Keratinocyte (primary cell): ENCODE measurements around the gene PEMT. TPM values are rescaled to one million over a fixed set of nuclear protein-coding genes. Genes with fewer than 3 reads are reported as not detected.

ENCODE experiments used
- DNase-seq: peaks from one replicate; pipeline ENCODE4 v3.0.0-alpha.2; 2011; ENCODE audit warnings: low read depth, missing footprints, low spot score
- FAIRE-seq: peaks from 2 replicates; lab custom pipeline; 2011; peaks lifted over from hg19 to GRCh38; lab: Jason Lieb, UNC
- H2AFZ ChIP-seq: 2 replicates; pipeline ENCODE4 v1.6.0; 2012; ENCODE audit warnings: low read length, control low read depth, inconsistent platforms; ENCODE audit not compliant: control insufficient read depth
- H3K27ac ChIP-seq: 2 replicates; pipeline ENCODE4 v1.5.1; 2011; ENCODE audit warnings: low read length; ENCODE audit not compliant: control insufficient read depth, insufficient read depth
- H3K27me3 ChIP-seq: 3 replicates; pipeline ENCODE4 v1.6.0; 2011; ENCODE audit warnings: low read length; ENCODE audit not compliant: control insufficient read depth, insufficient read depth; ENCODE audit errors: extremely low read depth
- H3K36me3 ChIP-seq, 2 experiments: 2 replicates in 1 of 2; 3 replicates in 1 of 2; pipeline ENCODE4 v1.5.1; 2011; ENCODE audit warnings: low read length in 2 of 2, mild to moderate bottlenecking in 1 of 2; ENCODE audit not compliant: control insufficient read depth in 2 of 2, insufficient read depth in 2 of 2; ENCODE audit errors: extremely low read depth in 1 of 2
- H3K4me1 ChIP-seq: 3 replicates; pipeline ENCODE4 v1.5.1; 2011; ENCODE audit warnings: low read length; ENCODE audit not compliant: control insufficient read depth, insufficient read depth; ENCODE audit errors: extremely low read depth
- H3K4me2 ChIP-seq: 3 replicates; pipeline ENCODE4 v1.6.0; 2011; ENCODE audit warnings: low read depth, low read length; ENCODE audit not compliant: control insufficient read depth, insufficient read depth; ENCODE audit errors: extremely low read depth
- H3K4me3 ChIP-seq, 3 experiments: fragments of 200-600 bp in 1 of 3; sonication (generic) in 1 of 3; 2 replicates in 2 of 3; 3 replicates in 1 of 3; pipeline ENCODE4 v1.5.1; 2011 to 2016; ENCODE audit warnings: low read length in 3 of 3, mild to moderate bottlenecking in 3 of 3, control low read depth in 2 of 3, inconsistent platforms in 1 of 3, low read depth in 1 of 3, mixed read lengths in 1 of 3, mixed run types in 1 of 3, moderate library complexity in 1 of 3; ENCODE audit not compliant: control insufficient read depth in 2 of 3, insufficient read depth in 2 of 3; ENCODE audit errors: extremely low read depth in 1 of 3
- H3K79me2 ChIP-seq: 2 replicates; pipeline ENCODE4 v1.6.0; 2012; ENCODE audit warnings: low read length; ENCODE audit not compliant: control insufficient read depth, insufficient read depth
- H3K9ac ChIP-seq: 3 replicates; pipeline ENCODE4 v1.6.0; 2011; ENCODE audit warnings: low read length; ENCODE audit not compliant: control insufficient read depth, insufficient read depth; ENCODE audit errors: extremely low read depth
- H3K9me1 ChIP-seq: 3 replicates; pipeline ENCODE4 v1.6.0; 2011; ENCODE audit warnings: low read length; ENCODE audit not compliant: control insufficient read depth, insufficient read depth; ENCODE audit errors: extremely low read depth
- H3K9me3 ChIP-seq: 2 replicates; pipeline ENCODE4 v1.5.1; 2012; ENCODE audit warnings: low read depth, low read length; ENCODE audit not compliant: control insufficient read depth
- H4K20me1 ChIP-seq: 3 replicates; pipeline ENCODE4 v1.6.0; 2011; ENCODE audit warnings: low read length; ENCODE audit not compliant: control insufficient read depth, insufficient read depth; ENCODE audit errors: extremely low read depth
- CTCF ChIP-seq, 3 experiments: IDR thresholded peaks in 1 of 3; conservative IDR thresholded peaks in 1 of 3; optimal IDR thresholded peaks in 1 of 3; 2 replicates in 2 of 3; 3 replicates in 1 of 3; pipeline versions ENCODE3 to v1.5.1; 2011; ENCODE audit warnings: low read length in 3 of 3, mild to moderate bottlenecking in 3 of 3, moderate library complexity in 2 of 3, control low read depth in 1 of 3, inconsistent platforms in 1 of 3; ENCODE audit not compliant: insufficient read depth in 2 of 3; ENCODE audit errors: extremely low read depth in 1 of 3
- EZH2 ChIP-seq: IDR thresholded peaks from one replicate; pipeline ENCODE4 v1.6.1; 2012; ENCODE audit warnings: inconsistent platforms, mild to moderate bottlenecking, low read length, moderate library complexity
- dilution Hi-C: fragments of 300-500 bp; cut with MboI; formaldehyde crosslinking; loops from one replicate; pipeline ENCODE4 v1.7.0; 2020; ENCODE audit warnings: low sequenced_read_pairs; ENCODE audit not compliant: extremely low pct_ligation_motif_present
- polyA plus RNA-seq, 5 experiments: library from polyadenylated mRNA; depleted of rRNA in 3 of 5; stranded (reverse) in 3 of 5; stranded (forward) in 1 of 5; unstranded in 1 of 5; fragments of >200 nt; gene quantifications; 1 replicate in 1 of 5; 2 replicates in 3 of 5; 3 replicates in 1 of 5; pipeline versions ENCODE4 v1.2.1 to v1.2.3, GENCODE V29; 2011 to 2012; ENCODE audit warnings: missing spikeins in 2 of 5, low read depth in 1 of 5, low replicate concordance in 1 of 5

Gene PEMT
- polyA plus RNA-seq, 1 donor (not counting 4 experiments of a cell fraction or from before 2014, with no cell fraction given), result 17.7 TPM

GRCh38 chr17:17577373-17577772 lies 14.1 kb downstream of the PEMT start:
- Histone ChIP-seq H3K9me1 (no peaks in the 10 kb centered on the region), H3K9ac (no peak overlapping the region), H3K27me3 (no peaks in the 10 kb centered on the region), H2AFZ (no peak overlapping the region), H3K4me3 (no peak overlapping the region), H4K20me1 (no peaks in the 10 kb centered on the region), H3K4me1 (peaks cover 8% of the 10 kb centered on the region), H3K4me2 (no peak overlapping the region), H3K9me3 (no peaks in the 10 kb centered on the region), H3K27ac (no peak overlapping the region), H3K36me3 (peaks cover 0 to 9% of the 10 kb centered on the region in 2 experiments), H3K79me2 (no peaks in the 10 kb centered on the region)
- TF ChIP-seq EZH2 (no peak), CTCF (optimal IDR thresholded peaks at IDR 0.05 in 1 of 3, IDR thresholded peaks at IDR 0.05 in 1 of 3, conservative IDR thresholded peaks at IDR 0.05 in 1 of 3; ENCODE audit: extremely low read depth in 1 of 3, insufficient read depth in 2 of 3, low read length in 3 of 3) (no peak)
- DNase-seq (no peak), FAIRE-seq (no peak)
- dilution Hi-C loops, result no loop called here

GRCh38 chr17:17576772-17577234 lies 14.7 kb downstream of the PEMT start:
- no peak overlapping the region for H3K27ac ChIP-seq
- no peaks in the 10 kb centered on the region for H3K79me2 ChIP-seq
- no peak overlapping the region for H2AFZ ChIP-seq
- no peak overlapping the region for H3K4me3 ChIP-seq
- FAIRE-seq (no peak), DNase-seq (no peak)
- H3K27me3 ChIP-seq, result no peaks in the 10 kb centered on the region
- peaks cover 8% of the 10 kb centered on the region for H3K4me1 ChIP-seq
- H3K9me3 ChIP-seq, result no peaks in the 10 kb centered on the region
- dilution Hi-C loops, result no loop called here
- no peak overlapping the region for H3K9ac ChIP-seq
- H3K9me1 ChIP-seq, result no peaks in the 10 kb centered on the region
- H4K20me1 ChIP-seq, result no peaks in the 10 kb centered on the region
- TF ChIP-seq EZH2 (no peak), CTCF (optimal IDR thresholded peaks at IDR 0.05 in 1 of 3, IDR thresholded peaks at IDR 0.05 in 1 of 3, conservative IDR thresholded peaks at IDR 0.05 in 1 of 3; ENCODE audit: extremely low read depth in 1 of 3, insufficient read depth in 2 of 3, low read length in 3 of 3) (no peak)
- no peak overlapping the region for H3K4me2 ChIP-seq
- H3K36me3 ChIP-seq, result peaks cover 0 to 9% of the 10 kb centered on the region in 2 experiments
